ENCODE results near the gene MYO18B. TPM values are rescaled to one million over a fixed set of nuclear protein-coding genes. Genes with fewer than 3 reads are reported as not detected.

MYO18B gene
- total RNA-seq, 1 donor = under 0.01 TPM

GRCh38 chr22:25791556-25791955, 49.6 kb downstream of the MYO18B start:
- no peak for TF ChIP-seq CTCF (IDR thresholded peaks at IDR 0.05; ENCODE audit: insufficient read depth, low read depth, low read length)
- no peak for DNase-seq (ENCODE audit: low read depth)
- H3K4me3 ChIP-seq (ENCODE audit: low read depth, low read length) = no peak overlapping the region

- TF ChIP-seq CTCF (IDR thresholded peaks at IDR 0.05; ENCODE audit: insufficient read depth, low read depth, low read length) = no peak
- DNase-seq (ENCODE audit: low read depth) = no peak
- H3K4me3 ChIP-seq (ENCODE audit: low read depth, low read length) = no peak overlapping the region
Measured at GRCh38 chr22:25795478-25795877, 53.5 kb downstream of the MYO18B start.

DNA sequence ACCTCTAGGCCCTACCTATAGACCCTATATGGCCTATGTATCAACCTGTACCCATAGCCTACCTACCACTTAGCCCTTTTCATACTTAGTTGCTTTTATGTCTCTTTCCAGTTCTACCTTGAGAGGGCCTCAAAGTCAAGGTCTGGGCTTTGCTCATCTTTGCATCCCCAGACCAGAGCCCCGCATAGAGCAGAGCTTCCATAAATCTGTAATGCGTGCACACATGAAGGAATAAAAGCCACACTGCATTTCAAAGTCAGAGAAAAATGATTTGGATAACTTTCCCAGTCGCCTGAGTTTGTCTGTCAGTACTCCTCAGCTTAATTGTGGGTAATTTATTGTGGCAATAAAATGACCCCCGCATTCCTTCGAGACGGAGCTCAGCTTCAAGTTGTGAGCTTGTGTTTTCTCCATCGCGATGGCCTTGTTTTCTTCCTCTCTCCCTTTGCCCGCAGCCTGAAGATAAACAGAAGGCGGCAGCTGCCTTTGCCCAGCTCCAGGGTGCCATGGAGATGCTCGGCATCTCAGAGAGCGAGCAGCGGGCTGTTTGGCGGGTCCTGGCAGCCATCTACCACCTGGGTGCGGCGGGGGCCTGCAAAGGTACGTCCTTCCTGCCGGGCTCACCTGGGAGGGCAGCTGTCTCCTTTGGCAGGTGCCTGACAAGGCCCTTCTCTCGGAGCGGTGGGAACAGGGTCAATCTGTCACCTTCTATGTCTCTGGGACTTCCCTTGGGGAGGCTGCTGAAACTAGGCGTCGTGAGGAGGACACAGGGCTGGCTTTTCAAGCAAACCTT, 55.7 kb downstream of the MYO18B start:
- DNase-seq (ENCODE audit: low read depth) = no peak
- no peak for TF ChIP-seq CTCF (IDR thresholded peaks at IDR 0.05; ENCODE audit: insufficient read depth, low read depth, low read length)
- H3K4me3 ChIP-seq (ENCODE audit: low read depth, low read length) = no peak overlapping the region

- H3K4me3 ChIP-seq (ENCODE audit: low read depth, low read length) = no peak overlapping the region
- no peak for TF ChIP-seq CTCF (IDR thresholded peaks at IDR 0.05; ENCODE audit: insufficient read depth, low read depth, low read length)
- DNase-seq (ENCODE audit: low read depth) = no peak
Measured at GRCh38 chr22:25800766-25801165, 58.8 kb downstream of the MYO18B start.

- no peak overlapping the region for H3K4me3 ChIP-seq (ENCODE audit: low read depth, low read length)
- TF ChIP-seq CTCF (IDR thresholded peaks at IDR 0.05; ENCODE audit: insufficient read depth, low read depth, low read length) = no peak
- DNase-seq (ENCODE audit: low read depth) = no peak
Measured at GRCh38 chr22:25802018-25802417, 60.0 kb downstream of the MYO18B start.

DNA sequence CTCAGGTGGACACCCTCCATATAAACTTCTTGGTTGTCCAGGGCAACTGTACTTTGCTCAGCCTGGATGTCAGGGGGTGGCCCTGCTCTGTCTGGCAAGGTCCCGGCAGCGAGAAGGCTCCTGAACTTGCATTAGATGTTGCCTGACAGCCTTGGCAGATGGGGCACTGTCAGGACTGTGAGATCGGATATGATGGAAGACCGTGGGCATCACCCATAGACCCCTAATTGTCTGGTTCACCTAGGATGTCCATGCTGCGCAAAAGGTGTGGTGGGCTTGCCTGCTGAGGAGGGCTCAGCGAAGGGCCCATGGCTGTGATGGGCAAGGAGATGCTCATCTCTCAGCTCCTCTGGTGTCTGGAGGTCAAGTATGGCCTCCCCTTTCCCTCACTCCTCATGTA, 62.7 kb downstream of the MYO18B start:
- no peak overlapping the region for H3K4me3 ChIP-seq (ENCODE audit: low read depth, low read length)
- DNase-seq (ENCODE audit: low read depth) = no peak
- TF ChIP-seq CTCF (IDR thresholded peaks at IDR 0.05; ENCODE audit: insufficient read depth, low read depth, low read length) = no peak

- DNase-seq (ENCODE audit: low read depth) = no peak
- no peak for TF ChIP-seq CTCF (IDR thresholded peaks at IDR 0.05; ENCODE audit: insufficient read depth, low read depth, low read length)
Measured at GRCh38 chr22:25806579-25806978, 64.6 kb downstream of the MYO18B start.

More at GRCh38 chr22:25806579-25806978, 64.6 kb downstream of the MYO18B start:
- no peak overlapping the region for H3K4me3 ChIP-seq (ENCODE audit: low read depth, low read length)
